T follicular helper cell (primary cell): Measurements from ENCODE around the gene AP1B1.
A peak's percentile ranks its signal among the peaks of the same experiment; 100 is the strongest.
"Not testable (repeated sequence)": the region's sequence is repeated elsewhere in the genome, so short reads cannot be mapped to it uniquely, and the experiment has no call there.

Experiments used
- DNase-seq: peaks from one replicate; pipeline ENCODE4 v3.0.0-alpha.2; 2020; ENCODE audit warnings: low read depth
- total RNA-seq, 2 experiments: gene quantifications; one replicate each; lab custom pipeline; 2026; lab: John Stamatoyannopoulos, UW

The AP1B1 gene
- total RNA-seq: 108 to 158 reads per million in 2 experiments

- DNase-seq: peak; percentile 80
Measured at GRCh38 chr22:29387921-29388758, at the start of gene AP1B1. Gene AP1B1 (minus strand): TSS chr22:29388570. CDS start chr22:29367243, 21,327 bp downstream.

- no peak for DNase-seq
Measured at GRCh38 chr22:29435236-29436136, 47.1 kb upstream of the AP1B1 start.

GRCh38 chr22:29434288-29434687 lies 45.9 kb upstream of the AP1B1 start:
- no peak for DNase-seq

- DNase-seq: no peak
Measured at GRCh38 chr22:29433856-29434255, 45.5 kb upstream of the AP1B1 start.

- DNase-seq: no peak
Measured at GRCh38 chr22:29431986-29432385, 43.6 kb upstream of the AP1B1 start.

GRCh38 chr22:29427176-29427760 lies 38.9 kb upstream of the AP1B1 start:
- no peak for DNase-seq

GRCh38 chr22:29426476-29426875 lies 38.1 kb upstream of the AP1B1 start:
- no peak for DNase-seq

GRCh38 chr22:29418704-29419103 lies 30.3 kb upstream of the AP1B1 start:
- not testable (repeated sequence) for DNase-seq

GRCh38 chr22:29414951-29415591 lies 26.7 kb upstream of the AP1B1 start:
- DNase-seq: peak; percentile 15

GRCh38 chr22:29412772-29413171 lies 24.4 kb upstream of the AP1B1 start:
- DNase-seq: not testable (repeated sequence)

- DNase-seq: not testable (repeated sequence)
Measured at GRCh38 chr22:29411569-29412211, 23.3 kb upstream of the AP1B1 start.

GRCh38 chr22:29408940-29409339 lies 20.6 kb upstream of the AP1B1 start:
- no peak for DNase-seq

GRCh38 chr22:29401538-29401937 lies 13.2 kb upstream of the AP1B1 start:
- DNase-seq: not testable (repeated sequence)

GRCh38 chr22:29400576-29400975 lies 12.2 kb upstream of the AP1B1 start:
- no peak for DNase-seq

- no peak for DNase-seq
Measured at GRCh38 chr22:29397791-29398190, 9.4 kb upstream of the AP1B1 start.

- DNase-seq: no peak
Measured at GRCh38 chr22:29396126-29396525, 7.8 kb upstream of the AP1B1 start.

GRCh38 chr22:29394931-29395581 lies 6.7 kb upstream of the AP1B1 start:
- DNase-seq: peak; percentile 48

- DNase-seq: no peak
Measured at GRCh38 chr22:29393019-29393608, 4.7 kb upstream of the AP1B1 start.

- DNase-seq: no peak
Measured at GRCh38 chr22:29391546-29391945, 3.2 kb upstream of the AP1B1 start.

- no peak for DNase-seq
Measured at GRCh38 chr22:29390270-29390669, 1.9 kb upstream of the AP1B1 start.
